ENCODE results near the gene CSAD.

DNA sequence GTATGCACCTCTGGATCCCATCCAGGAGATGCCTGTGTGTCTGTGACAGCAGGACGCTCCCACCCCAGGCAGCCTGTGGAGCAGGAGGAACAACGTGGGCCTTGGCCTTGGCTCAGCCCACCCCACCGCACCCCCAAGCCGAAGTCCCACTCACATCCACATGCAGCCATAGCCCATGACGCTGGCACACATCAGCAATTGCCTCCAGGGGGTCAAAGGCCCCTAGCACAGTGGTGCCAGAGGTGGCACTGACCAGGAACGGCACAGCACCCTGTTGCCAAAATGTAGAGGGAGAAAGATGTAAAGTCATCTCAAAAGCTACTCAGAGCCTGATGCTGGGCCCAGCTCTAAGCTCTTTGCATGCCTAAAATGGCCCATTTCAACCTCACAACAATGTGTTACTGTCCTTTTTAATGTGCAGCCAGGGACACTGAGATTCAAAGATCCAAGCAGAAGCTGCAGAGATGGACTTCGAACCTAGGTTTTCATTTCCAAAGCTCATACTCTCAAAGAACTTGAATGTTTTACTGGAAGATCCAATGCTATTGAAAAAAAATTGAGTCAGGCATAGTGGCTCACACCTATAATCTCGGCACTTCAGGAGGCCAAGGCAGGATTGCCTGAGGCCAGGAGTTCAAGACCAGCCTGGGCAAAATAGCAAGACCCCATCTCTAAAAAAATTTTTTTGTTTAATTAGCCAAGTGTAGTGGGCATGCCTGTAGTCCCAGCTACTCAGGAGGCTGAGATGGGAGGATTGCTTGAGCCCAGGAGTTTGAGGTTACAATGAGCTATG, 19.4 kb downstream of the CSAD start:
- TF ChIP-seq GATA2 (IDR thresholded peaks at IDR 0.05; ENCODE audit: low read depth, low read length) (no peak), GATA3 (IDR thresholded peaks at IDR 0.05; ENCODE audit: low read depth, low read length) (no peak)
